HG02885 (cell line): ENCODE results near the gene LRP1B.

ENCODE experiments used
- ATAC-seq: cut with Tn5 transposase; IDR thresholded peaks from one replicate; pipeline ENCODE4 v1.9.1; 2021; ENCODE audit warnings: mild to moderate bottlenecking; ENCODE audit not compliant: unreplicated experiment, poor library complexity

The LRP1B gene

GRCh38 chr2:140186313-140186712 lies 1944.5 kb downstream of the LRP1B start:
- ATAC-seq, result no peak

GRCh38 chr2:140185076-140185475 lies 1945.7 kb downstream of the LRP1B start:
- no peak for ATAC-seq

- ATAC-seq, result no peak
These were observed 1947.6 kb downstream of the LRP1B start for GRCh38 chr2:140183056-140183765.
